NT2/D1 (cell line): ENCODE results near the gene MAPK6.
"Not testable (repeated sequence)": the region's sequence is repeated elsewhere in the genome, so short reads cannot be mapped to it uniquely, and the experiment has no call there.

ENCODE experiments used
- DNase-seq: peaks from one replicate; pipeline ENCODE4 v3.0.0-alpha.2; 2011; ENCODE audit warnings: low read depth, low spot score
- H3K27me3 ChIP-seq: 2 replicates; pipeline ENCODE4 v1.6.0; 2011; ENCODE audit warnings: mild to moderate bottlenecking; ENCODE audit not compliant: insufficient read length, insufficient read depth
- H3K36me3 ChIP-seq: 2 replicates; pipeline ENCODE4 v1.6.1; 2011; ENCODE audit warnings: mild to moderate bottlenecking, low read length, mixed read lengths; ENCODE audit not compliant: insufficient read depth, insufficient read length
- H3K4me1 ChIP-seq: 2 replicates; pipeline ENCODE4 v1.5.1; 2011; ENCODE audit not compliant: insufficient read depth, insufficient read length
- H3K4me3 ChIP-seq: 2 replicates; pipeline ENCODE4 v1.5.1; 2011; ENCODE audit warnings: low read depth; ENCODE audit not compliant: insufficient read length
- H3K9ac ChIP-seq: 2 replicates; pipeline ENCODE4 v1.6.0; 2011; ENCODE audit warnings: low read depth; ENCODE audit not compliant: insufficient read length
- H3K9me3 ChIP-seq: 2 replicates; pipeline ENCODE4 v1.5.1; 2011; ENCODE audit warnings: mild to moderate bottlenecking, low read length; ENCODE audit not compliant: insufficient read depth
- SUZ12 ChIP-seq: IDR thresholded peaks from 2 replicates; pipeline ENCODE4 v1.6.1; 2011; ENCODE audit not compliant: insufficient read length, insufficient read depth; ENCODE audit errors: extremely low read depth
- YY1 ChIP-seq: IDR thresholded peaks from 2 replicates; pipeline ENCODE4 v1.6.1; 2011; ENCODE audit not compliant: insufficient read length, insufficient read depth
- ZNF274 ChIP-seq: IDR thresholded peaks from 2 replicates; pipeline ENCODE4 v1.6.1; 2011; ENCODE audit warnings: mild to moderate bottlenecking, low read depth, low read length

MAPK6 gene

GRCh38 chr15:52039925-52040781 lies 21.1 kb downstream of the MAPK6 start:
- no peak overlapping the region for H3K9ac ChIP-seq
- H3K27me3 ChIP-seq: no peaks in the 10 kb centered on the region
- H3K4me1 ChIP-seq: peaks cover 3% of the 10 kb centered on the region
- H3K36me3 ChIP-seq: no peaks in the 10 kb centered on the region
- no peak overlapping the region for H3K4me3 ChIP-seq
- no peaks in the 10 kb centered on the region for H3K9me3 ChIP-seq
- no peak for DNase-seq
- TF ChIP-seq SUZ12 (no peak), YY1 (no peak), ZNF274 (no peak)

- Histone ChIP-seq H3K4me3 (no peak overlapping the region), H3K9ac (no peak overlapping the region), H3K4me1 (peaks cover 3% of the 10 kb centered on the region), H3K27me3 (no peaks in the 10 kb centered on the region), H3K36me3 (no peaks in the 10 kb centered on the region), H3K9me3 (no peaks in the 10 kb centered on the region)
- TF ChIP-seq ZNF274 (no peak), SUZ12 (no peak)
- DNase-seq: no peak
These were observed 23.2 kb downstream of the MAPK6 start for GRCh38 chr15:52042051-52042851.

GRCh38 chr15:52045795-52046298 lies 26.8 kb downstream of the MAPK6 start:
- H3K36me3 ChIP-seq, H3K9me3 ChIP-seq, H3K4me1 ChIP-seq, DNase-seq, H3K9ac ChIP-seq, H3K27me3 ChIP-seq, H3K4me3 ChIP-seq: not testable (repeated sequence)

GRCh38 chr15:52046552-52046951 lies 27.5 kb downstream of the MAPK6 start:
- not testable (repeated sequence) for H3K27me3 ChIP-seq, H3K4me1 ChIP-seq, H3K4me3 ChIP-seq, H3K9me3 ChIP-seq, H3K9ac ChIP-seq, H3K36me3 ChIP-seq, DNase-seq

- TF ChIP-seq ZNF274: no peak
- no peak for TF ChIP-seq SUZ12
- TF ChIP-seq YY1: no peak
- no peaks in the 10 kb centered on the region for H3K9me3 ChIP-seq
- H3K9ac ChIP-seq: no peak overlapping the region
- no peaks in the 10 kb centered on the region for H3K36me3 ChIP-seq
- no peak overlapping the region for H3K4me3 ChIP-seq
- no peak for DNase-seq
- H3K27me3 ChIP-seq: no peaks in the 10 kb centered on the region
- no peaks in the 10 kb centered on the region for H3K4me1 ChIP-seq
These were observed 31.4 kb downstream of the MAPK6 start for GRCh38 chr15:52050416-52050815.

- no peak for DNase-seq
- Histone ChIP-seq H3K36me3 (no peaks in the 10 kb centered on the region), H3K27me3 (no peaks in the 10 kb centered on the region), H3K9ac (no peak overlapping the region), H3K4me3 (no peak overlapping the region), H3K4me1 (no peaks in the 10 kb centered on the region), H3K9me3 (no peaks in the 10 kb centered on the region)
- TF ChIP-seq ZNF274 (no peak), YY1 (no peak)
These were observed 33.3 kb downstream of the MAPK6 start for GRCh38 chr15:52052066-52052935.

GRCh38 chr15:52054381-52054780 lies 35.4 kb downstream of the MAPK6 start:
- Histone ChIP-seq H3K4me1 (no peaks in the 10 kb centered on the region), H3K36me3 (peaks cover 7% of the 10 kb centered on the region), H3K27me3 (no peaks in the 10 kb centered on the region), H3K9me3 (no peaks in the 10 kb centered on the region), H3K9ac (no peak overlapping the region), H3K4me3 (no peak overlapping the region)
- DNase-seq: no peak
- no peak for TF ChIP-seq ZNF274
- TF ChIP-seq SUZ12: no peak
- TF ChIP-seq YY1: no peak

GRCh38 chr15:52054858-52055257 lies 35.8 kb downstream of the MAPK6 start:
- H3K27me3 ChIP-seq, H3K4me1 ChIP-seq, H3K4me3 ChIP-seq, H3K9me3 ChIP-seq, H3K9ac ChIP-seq, DNase-seq, H3K36me3 ChIP-seq: not testable (repeated sequence)
